HepG2 (cell line): ENCODE measurements around the gene PRM3. TPM values are rescaled to one million over a fixed set of nuclear protein-coding genes. Genes with fewer than 3 reads are reported as not detected.
A peak's percentile ranks its signal among the peaks of the same experiment; 100 is the strongest.

Experiments used
- ATF5 ChIP-seq: sonication (generic); formaldehyde crosslinking; IDR thresholded peaks from 2 replicates; pipeline ENCODE4 v1.4.0; 2020; ENCODE audit warnings: mild to moderate bottlenecking, low read depth, missing genetic modification reagents
- CSRNP1 ChIP-seq: sonication (generic); formaldehyde crosslinking; IDR thresholded peaks from 2 replicates; pipeline ENCODE4 v1.8.1; 2023; ENCODE audit warnings: mild to moderate bottlenecking, missing genetic modification reagents
- DPF2 ChIP-seq: sonication (generic); formaldehyde crosslinking; IDR thresholded peaks from 2 replicates; pipeline ENCODE4 v1.4.0; 2020; ENCODE audit warnings: mild to moderate bottlenecking, low read depth, missing genetic modification reagents, borderline replicate concordance
- HIVEP1 ChIP-seq: sonication (generic); formaldehyde crosslinking; IDR thresholded peaks from 2 replicates; pipeline ENCODE4 v1.4.0; 2020; ENCODE audit warnings: mild to moderate bottlenecking, missing genetic modification reagents
- MXD4 ChIP-seq: IDR thresholded peaks from 2 replicates; pipeline ENCODE4 v1.6.1; 2016; ENCODE audit warnings: mild to moderate bottlenecking, missing biosample characterization, missing genetic modification reagents
- NCOR1 ChIP-seq: fragments of 200-600 bp; sonication (generic); IDR thresholded peaks from 2 replicates; pipeline ENCODE4 v1.7.0; 2017; ENCODE audit warnings: antibody characterized with exemption, low read length, borderline replicate concordance
- PATZ1 ChIP-seq: sonication (generic); formaldehyde crosslinking; IDR thresholded peaks from 2 replicates; pipeline ENCODE4 v1.4.0; 2020; ENCODE audit warnings: missing genetic modification reagents
- RAD21 ChIP-seq: fragments of 450-650 bp; formaldehyde crosslinking; IDR thresholded peaks from 2 replicates; pipeline ENCODE4 v1.5.0; 2020; ENCODE audit warnings: mild to moderate bottlenecking
- RCOR2 ChIP-seq: IDR thresholded peaks from 2 replicates; pipeline ENCODE4 v1.6.1; 2016; ENCODE audit warnings: missing biosample characterization, missing genetic modification reagents
- SAFB2 ChIP-seq: sonication (generic); formaldehyde crosslinking; IDR thresholded peaks from 2 replicates; pipeline ENCODE4 v1.5.1; 2020; ENCODE audit warnings: missing genetic modification reagents, low read depth, mild to moderate bottlenecking, borderline replicate concordance
- SIX1 ChIP-seq: sonication (generic); formaldehyde crosslinking; IDR thresholded peaks from 2 replicates; pipeline ENCODE4 v1.4.0; 2020; ENCODE audit warnings: missing genetic modification reagents, borderline replicate concordance
- SRY ChIP-seq: sonication (generic); formaldehyde crosslinking; IDR thresholded peaks from 2 replicates; pipeline ENCODE4 v1.8.0; 2022; ENCODE audit warnings: mild to moderate bottlenecking, missing genetic modification reagents
- ZNF33B ChIP-seq: sonication (generic); formaldehyde crosslinking; IDR thresholded peaks from 2 replicates; pipeline ENCODE4 v1.5.1; 2020; ENCODE audit warnings: mild to moderate bottlenecking, missing genetic modification reagents
- ZNF512B ChIP-seq: sonication (generic); formaldehyde crosslinking; IDR thresholded peaks from 2 replicates; pipeline ENCODE4 v1.5.1; 2020; ENCODE audit warnings: missing genetic modification reagents, mild to moderate bottlenecking, borderline replicate concordance
- ZNF574 ChIP-seq: sonication (generic); formaldehyde crosslinking; IDR thresholded peaks from 2 replicates; pipeline ENCODE4 v1.4.0; 2020; ENCODE audit warnings: missing genetic modification reagents
- ZNF619 ChIP-seq: sonication (generic); formaldehyde crosslinking; IDR thresholded peaks from 2 replicates; pipeline ENCODE4 v1.4.0; 2020; ENCODE audit warnings: mild to moderate bottlenecking, missing genetic modification reagents
- ZNF773 ChIP-seq: sonication (generic); formaldehyde crosslinking; IDR thresholded peaks from 2 replicates; pipeline ENCODE4 v1.4.0; 2020; ENCODE audit warnings: missing genetic modification reagents, borderline replicate concordance
- polyA plus RNA-seq, 8 experiments: library from polyadenylated mRNA; depleted of rRNA in 3 of 8; stranded (reverse) in 7 of 8; unstranded in 1 of 8; fragments of >200 nt; fragmentation: Illumina TruSeq in 4 of 8; extraction: Trizol in 4 of 8; gene quantifications; 2 replicates each; pipeline versions ENCODE4 v1.2.1 to v1.2.3, GENCODE V29; 2011 to 2016; ENCODE audit warnings: low read depth in 4 of 8, missing spikeins in 1 of 8, mixed read lengths in 1 of 8; ENCODE audit not compliant: insufficient read depth in 1 of 8
- total RNA-seq, 5 experiments: library from RNA; depleted of rRNA; stranded (reverse); fragments of >200 nt; fragmentation: Illumina TruSeq; extraction: Trizol; gene quantifications; 2 replicates each; pipeline ENCODE4 v1.2.3, GENCODE V29; 2016; ENCODE audit warnings: low read depth in 1 of 5

PRM3 gene
- total and polyA plus RNA-seq, 2 of the 13 experiments (the other 11 are each of a cell fraction or from before 2014, with no cell fraction given): not detected

- peak; percentile 59 for TF ChIP-seq PATZ1 (CRISPR knock-in tag)
- peak; percentile 74; the same call in 1 of the 2 replicates for TF ChIP-seq MXD4 (CRISPR knock-in tag)
- TF ChIP-seq CSRNP1 (CRISPR knock-in tag): no peak
- no peak for TF ChIP-seq ZNF33B (CRISPR knock-in tag)
- TF ChIP-seq HIVEP1 (CRISPR knock-in tag): 0 out of 2 replicates have a peak, but pooled peaks have one; percentile 22
- peak; percentile 32; the same call in 1 of the 2 replicates for TF ChIP-seq RCOR2
- TF ChIP-seq RAD21: no peak
- no peak for TF ChIP-seq SAFB2 (CRISPR knock-in tag)
- no peak for TF ChIP-seq NCOR1
- peak; percentile 66; the same call in 1 of the 2 replicates for TF ChIP-seq SRY (CRISPR knock-in tag)
- TF ChIP-seq ZNF512B (CRISPR knock-in tag): peak; percentile 58; the same call in 1 of the 2 replicates
- 0 out of 2 replicates have a peak, but pooled peaks have one; percentile 54 for TF ChIP-seq SIX1 (CRISPR knock-in tag)
- peak; percentile 45; the same call in 1 of the 2 replicates for TF ChIP-seq ZNF574
- no peak for TF ChIP-seq ZNF773 (CRISPR knock-in tag)
- TF ChIP-seq ZNF619: peak; percentile 66; the same call in 1 of the 2 replicates
- peak; percentile 82 for TF ChIP-seq DPF2 (CRISPR knock-in tag)
- TF ChIP-seq ATF5 (CRISPR knock-in tag): 0 out of 2 replicates have a peak, but pooled peaks have one; percentile 19
Measured at GRCh38 chr16:11296706-11297491, 23.5 kb upstream of the PRM3 start (continued).
